WI38 (cell line): ENCODE measurements around the gene DCTN1.
A peak's percentile ranks its signal among the peaks of the same experiment; 100 is the strongest.

Experiments used
- H3K4me3 ChIP-seq: 2 replicates; pipeline ENCODE4 v1.5.1; 2011; ENCODE audit warnings: low read depth, mild to moderate bottlenecking, control low read depth, low read length
- TF ChIP-seq, protein P1 (sequence below): IDR thresholded peaks from 2 replicates; pipeline ENCODE4 v1.5.1; 2012; ENCODE audit warnings: low read depth, mild to moderate bottlenecking, control low read depth, low read length

DCTN1 gene

DNA sequence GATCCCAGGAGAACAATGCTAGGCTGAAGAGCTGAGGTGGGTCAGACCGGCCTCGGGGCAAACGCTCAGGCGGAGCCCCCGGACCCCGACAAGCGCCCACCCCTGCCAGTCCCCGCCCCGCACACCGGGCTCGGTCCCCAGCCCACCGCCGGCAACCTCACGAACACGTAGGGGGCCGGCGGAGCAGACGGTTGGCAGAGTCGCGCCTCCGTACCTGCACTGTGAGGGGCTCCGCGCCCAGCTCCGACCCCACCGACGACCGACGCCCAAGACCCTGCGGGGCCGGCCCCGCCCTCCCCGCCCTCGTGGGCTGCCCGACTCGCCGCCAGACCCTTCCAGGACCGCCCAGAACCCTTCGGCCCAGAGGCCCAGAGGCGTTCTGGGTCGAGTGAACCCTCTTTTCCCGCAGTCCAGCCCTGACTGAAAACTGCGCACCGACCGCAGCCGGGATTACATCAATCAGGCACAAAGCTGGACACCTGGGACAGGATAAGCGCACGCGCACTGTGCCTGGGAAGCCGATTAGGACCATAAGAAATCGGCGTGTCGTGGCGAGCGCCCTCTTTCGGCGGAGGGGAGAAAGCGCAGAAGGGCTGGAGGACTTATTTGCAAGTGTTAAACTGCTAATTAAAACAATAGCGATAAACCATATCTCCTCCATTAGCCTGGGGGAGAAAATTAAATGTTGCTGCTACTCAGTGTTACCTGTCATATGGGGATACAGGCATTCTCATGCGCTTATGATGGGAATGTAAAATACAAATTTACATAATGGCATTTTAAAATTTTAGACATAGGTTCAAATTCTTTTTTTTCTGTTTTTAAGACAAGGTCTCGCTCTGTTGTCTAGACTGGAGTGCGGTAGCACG is 11.7 kb upstream of the DCTN1 start:
- TF ChIP-seq, protein P1, sequence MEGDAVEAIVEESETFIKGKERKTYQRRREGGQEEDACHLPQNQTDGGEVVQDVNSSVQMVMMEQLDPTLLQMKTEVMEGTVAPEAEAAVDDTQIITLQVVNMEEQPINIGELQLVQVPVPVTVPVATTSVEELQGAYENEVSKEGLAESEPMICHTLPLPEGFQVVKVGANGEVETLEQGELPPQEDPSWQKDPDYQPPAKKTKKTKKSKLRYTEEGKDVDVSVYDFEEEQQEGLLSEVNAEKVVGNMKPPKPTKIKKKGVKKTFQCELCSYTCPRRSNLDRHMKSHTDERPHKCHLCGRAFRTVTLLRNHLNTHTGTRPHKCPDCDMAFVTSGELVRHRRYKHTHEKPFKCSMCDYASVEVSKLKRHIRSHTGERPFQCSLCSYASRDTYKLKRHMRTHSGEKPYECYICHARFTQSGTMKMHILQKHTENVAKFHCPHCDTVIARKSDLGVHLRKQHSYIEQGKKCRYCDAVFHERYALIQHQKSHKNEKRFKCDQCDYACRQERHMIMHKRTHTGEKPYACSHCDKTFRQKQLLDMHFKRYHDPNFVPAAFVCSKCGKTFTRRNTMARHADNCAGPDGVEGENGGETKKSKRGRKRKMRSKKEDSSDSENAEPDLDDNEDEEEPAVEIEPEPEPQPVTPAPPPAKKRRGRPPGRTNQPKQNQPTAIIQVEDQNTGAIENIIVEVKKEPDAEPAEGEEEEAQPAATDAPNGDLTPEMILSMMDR, result peak; percentile 94
- H3K4me3 ChIP-seq, result peak overlapping the region; percentile 95

DNA sequence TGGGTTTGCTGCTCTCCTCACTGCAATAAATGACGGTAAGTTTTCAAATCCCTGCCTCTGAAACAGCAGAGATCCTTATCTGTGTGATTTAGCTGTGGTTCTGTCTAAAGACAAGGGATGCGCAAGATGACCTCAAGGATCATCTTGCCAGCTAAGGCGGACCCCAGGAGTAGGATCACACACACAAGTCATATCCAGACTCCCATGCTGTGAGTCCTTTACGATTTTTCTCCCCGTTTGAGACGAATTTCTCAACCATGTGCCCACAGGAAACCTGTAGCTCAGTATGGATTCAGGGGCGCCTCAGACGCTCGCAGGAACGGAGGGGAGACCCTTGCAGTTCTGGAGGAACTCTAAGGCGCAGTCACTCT is 11.1 kb upstream of the DCTN1 start:
- peak overlapping the region; percentile 95 for H3K4me3 ChIP-seq
- TF ChIP-seq, protein P1, result no peak

DNA sequence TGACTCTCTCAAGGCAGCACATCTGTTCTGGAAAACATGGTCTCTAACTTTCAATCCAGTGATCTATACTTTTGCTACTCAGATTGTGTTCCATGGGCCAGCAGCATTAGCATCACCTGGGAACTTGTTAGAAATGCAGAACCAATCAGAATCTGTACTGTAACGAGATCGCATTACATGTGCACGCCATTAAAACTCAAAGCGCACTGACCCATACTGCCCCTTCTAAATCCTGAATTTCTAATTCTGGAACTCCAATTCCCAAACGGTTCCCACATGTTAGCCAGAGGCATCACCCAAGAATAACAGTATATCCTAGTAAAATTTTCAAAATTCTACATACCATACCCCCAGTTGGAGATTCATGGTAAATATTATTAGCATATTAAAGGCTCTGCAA is 10.5 kb upstream of the DCTN1 start:
- TF ChIP-seq, protein P1, result no peak
- peak overlapping the region; percentile 95 for H3K4me3 ChIP-seq

DNA sequence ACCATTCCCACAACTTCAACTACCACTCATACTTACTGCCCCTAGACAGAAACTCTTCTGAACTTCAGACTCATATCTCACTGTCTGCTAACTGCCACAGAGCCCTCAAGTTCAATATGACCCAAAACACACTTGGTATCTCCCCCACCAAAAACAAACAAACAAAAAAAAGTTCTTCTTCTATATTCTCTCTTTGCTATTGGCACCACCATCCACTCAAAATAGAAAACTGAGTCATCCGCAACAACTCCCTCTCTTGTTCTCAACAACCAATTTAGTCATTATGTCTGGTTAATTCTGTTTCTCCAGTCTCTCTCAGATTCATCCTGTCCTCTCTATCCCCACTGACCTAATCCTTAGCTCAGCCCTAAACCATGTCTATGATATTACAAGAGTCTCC is 7.2 kb upstream of the DCTN1 start:
- TF ChIP-seq, protein P1, result no peak

DNA sequence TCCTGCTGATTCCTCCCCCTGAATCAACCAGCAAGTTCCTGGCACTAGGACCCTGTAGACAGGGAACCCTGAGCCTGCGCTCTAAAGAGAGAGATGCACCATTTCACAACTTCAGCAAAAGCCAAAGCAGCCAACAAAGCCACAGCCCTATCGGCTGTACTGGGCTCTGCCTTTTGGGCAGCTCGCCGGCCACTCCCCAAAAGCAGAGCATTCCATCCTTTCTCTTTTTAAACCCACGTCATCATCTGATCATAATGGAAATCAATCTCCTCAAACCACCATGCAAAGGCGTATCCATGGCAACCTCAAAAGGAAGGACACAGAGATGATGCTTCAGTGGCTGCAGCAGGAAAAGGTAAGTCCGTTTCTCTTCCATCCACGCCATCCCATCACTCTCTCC is 5.3 kb upstream of the DCTN1 start:
- no peak overlapping the region for H3K4me3 ChIP-seq
- TF ChIP-seq, protein P1, result no peak

More for the DNA sequence above, 7.2 kb upstream of the DCTN1 start:
- H3K4me3 ChIP-seq, result no peak overlapping the region

DNA sequence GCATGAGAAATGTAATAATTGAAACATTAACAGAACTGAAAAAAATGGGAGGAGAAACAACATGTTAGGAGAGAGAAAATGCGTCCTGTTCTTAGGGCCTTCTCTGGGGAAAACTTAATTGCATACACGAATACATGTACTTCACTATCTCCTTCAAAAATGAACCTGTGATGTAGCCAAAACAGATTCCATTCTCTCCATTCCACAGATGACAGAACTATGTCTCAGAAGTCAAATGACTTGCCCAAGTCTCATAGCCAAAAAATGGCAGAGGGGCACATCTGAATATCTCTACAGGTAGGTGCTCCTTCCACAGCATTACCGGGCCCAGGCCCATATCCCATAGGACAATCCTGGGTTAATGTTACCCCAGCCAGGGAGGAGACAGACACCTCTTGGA is 3.9 kb upstream of the DCTN1 start:
- no peak overlapping the region for H3K4me3 ChIP-seq
- TF ChIP-seq, protein P1, result no peak

DNA sequence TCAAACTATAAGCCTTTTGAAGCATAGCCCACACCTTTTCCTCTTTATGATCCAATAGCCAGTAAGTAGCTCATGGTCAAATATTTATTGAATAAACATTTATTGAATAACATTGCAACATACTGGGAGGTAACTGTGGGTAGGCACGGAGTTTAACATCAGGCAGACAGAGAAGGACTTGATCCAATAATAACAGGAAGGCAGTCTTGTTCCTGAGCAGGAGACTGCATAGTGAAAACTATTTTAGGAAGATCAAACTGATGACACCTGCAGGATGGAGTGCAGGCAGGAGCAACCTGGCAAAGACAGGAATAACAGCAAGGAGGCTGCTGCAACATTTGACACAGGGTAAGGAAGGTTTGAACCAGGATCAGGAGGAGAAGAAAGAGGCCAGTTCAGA is 3.1 kb upstream of the DCTN1 start:
- TF ChIP-seq, protein P1, result no peak
- no peak overlapping the region for H3K4me3 ChIP-seq
